OCI-LY1 (cell line): ENCODE measurements around the gene TMCC1.

Source experiments
- H2AFZ ChIP-seq: fragments of 200-600 bp; sonication (generic), shearing (Covaris generic); 2 replicates; pipeline ENCODE4 v1.6.0; 2014; ENCODE audit warnings: antibody characterized with exemption, mild to moderate bottlenecking, low read length
- H3F3A ChIP-seq: fragments of 200-600 bp; sonication (generic), shearing (Covaris generic); 2 replicates; pipeline ENCODE4 v1.6.0; 2014; ENCODE audit warnings: mild to moderate bottlenecking, antibody characterized with exemption, low read length, moderate library complexity; ENCODE audit not compliant: insufficient read depth
- H3K27ac ChIP-seq: fragments of 200-600 bp; sonication (generic); 2 replicates; pipeline ENCODE4 v1.5.1; 2014; ENCODE audit warnings: low read length, mixed run types, mild to moderate bottlenecking, low read depth; ENCODE audit not compliant: poor library complexity, severe bottlenecking
- H3K27me3 ChIP-seq: fragments of 200-600 bp; sonication (generic); 2 replicates; pipeline ENCODE4 v1.6.0; 2014; ENCODE audit warnings: antibody characterized with exemption, mild to moderate bottlenecking, low read length, moderate library complexity; ENCODE audit not compliant: insufficient read depth
- H3K36me3 ChIP-seq: fragments of 200-600 bp; sonication (generic); 2 replicates; pipeline ENCODE4 v1.6.1; 2014; ENCODE audit warnings: mild to moderate bottlenecking, antibody characterized with exemption, low read length, moderate library complexity, mixed read lengths; ENCODE audit not compliant: insufficient read depth
- H3K4me1 ChIP-seq: fragments of 200-600 bp; sonication (generic); 2 replicates; pipeline ENCODE4 v1.5.1; 2014; ENCODE audit warnings: mild to moderate bottlenecking, low read length, moderate library complexity; ENCODE audit not compliant: insufficient read depth, severe bottlenecking
- H3K4me2 ChIP-seq: fragments of 200-600 bp; sonication (generic), shearing (Covaris generic); 2 replicates; pipeline ENCODE4 v1.6.1; 2014; ENCODE audit warnings: low read length
- H3K4me3 ChIP-seq: fragments of 200-600 bp; sonication (generic); 2 replicates; pipeline ENCODE4 v1.5.1; 2014; ENCODE audit warnings: low read length, low read depth, mild to moderate bottlenecking, mixed read lengths; ENCODE audit not compliant: poor library complexity, severe bottlenecking
- H3K79me2 ChIP-seq: fragments of 200-600 bp; shearing (Covaris generic); 2 replicates; pipeline ENCODE4 v1.6.1; 2016; ENCODE audit warnings: mixed run types, low read length, mixed read lengths; ENCODE audit not compliant: insufficient read depth
- H3K9ac ChIP-seq: fragments of 200-600 bp; sonication (generic), shearing (Covaris generic); 2 replicates; pipeline ENCODE4 v1.6.1; 2014; ENCODE audit warnings: mild to moderate bottlenecking, low read length, mixed read lengths
- H3K9me2 ChIP-seq: fragments of 200-600 bp; sonication (generic), shearing (Covaris generic); 2 replicates; pipeline ENCODE4 v1.6.1; 2014; ENCODE audit warnings: low read depth, mild to moderate bottlenecking, low read length, mixed read lengths
- H3K9me3 ChIP-seq: fragments of 200-600 bp; shearing (Covaris generic); 2 replicates; pipeline ENCODE4 v1.6.1; 2014; ENCODE audit warnings: low read length, mixed read lengths
- H4K20me1 ChIP-seq: fragments of 200-600 bp; sonication (generic), shearing (Covaris generic); 2 replicates; pipeline ENCODE4 v1.6.0; 2016; ENCODE audit warnings: mild to moderate bottlenecking, low read length; ENCODE audit not compliant: insufficient read depth
- CTCF ChIP-seq: fragments of 200-600 bp; sonication (generic), shearing (Covaris generic); IDR thresholded peaks from 2 replicates; pipeline ENCODE4 v1.5.1; 2017; ENCODE audit warnings: mild to moderate bottlenecking, antibody characterized with exemption, low read length, moderate library complexity, mixed read lengths
- EZH2 ChIP-seq: fragments of 200-600 bp; sonication (generic), shearing (Covaris generic); IDR thresholded peaks from 2 replicates; pipeline ENCODE4 v1.8.0; 2017; ENCODE audit warnings: borderline replicate concordance, mixed run types, mild to moderate bottlenecking, antibody characterized with exemption, low read length, moderate library complexity, mixed read lengths

Gene TMCC1

GRCh38 chr3:129650256-129650872, 243.1 kb downstream of the TMCC1 start:
- Histone ChIP-seq H3K27ac (no peak overlapping the region), H3K9ac (no peak overlapping the region), H3K9me3 (no peaks in the 10 kb centered on the region), H3K4me1 (peaks cover 9% of the 10 kb centered on the region), H4K20me1 (no peaks in the 10 kb centered on the region), H2AFZ (no peak overlapping the region), H3K27me3 (no peaks in the 10 kb centered on the region), H3F3A (no peaks in the 10 kb centered on the region), H3K36me3 (peaks cover 23% of the 10 kb centered on the region; the same call in 1 of the 2 replicates), H3K4me2 (no peak overlapping the region), H3K4me3 (no peak overlapping the region), H3K79me2 (no peaks in the 10 kb centered on the region), H3K9me2 (no peaks in the 10 kb centered on the region)
- TF ChIP-seq CTCF (peak; percentile 94), EZH2 (no peak)

GRCh38 chr3:129648391-129648790, 245.1 kb downstream of the TMCC1 start:
- Histone ChIP-seq H3K4me3 (no peak overlapping the region), H2AFZ (no peak overlapping the region), H4K20me1 (no peaks in the 10 kb centered on the region), H3K27ac (no peak overlapping the region), H3K9me2 (no peaks in the 10 kb centered on the region), H3K4me2 (no peak overlapping the region), H3K9ac (no peak overlapping the region), H3K27me3 (no peaks in the 10 kb centered on the region), H3K4me1 (peaks cover 9% of the 10 kb centered on the region), H3F3A (no peaks in the 10 kb centered on the region), H3K9me3 (no peaks in the 10 kb centered on the region), H3K79me2 (no peaks in the 10 kb centered on the region), H3K36me3 (peaks cover 17% of the 10 kb centered on the region; the same call in 1 of the 2 replicates)
- no peak for TF ChIP-seq EZH2
- no peak for TF ChIP-seq CTCF

DNA sequence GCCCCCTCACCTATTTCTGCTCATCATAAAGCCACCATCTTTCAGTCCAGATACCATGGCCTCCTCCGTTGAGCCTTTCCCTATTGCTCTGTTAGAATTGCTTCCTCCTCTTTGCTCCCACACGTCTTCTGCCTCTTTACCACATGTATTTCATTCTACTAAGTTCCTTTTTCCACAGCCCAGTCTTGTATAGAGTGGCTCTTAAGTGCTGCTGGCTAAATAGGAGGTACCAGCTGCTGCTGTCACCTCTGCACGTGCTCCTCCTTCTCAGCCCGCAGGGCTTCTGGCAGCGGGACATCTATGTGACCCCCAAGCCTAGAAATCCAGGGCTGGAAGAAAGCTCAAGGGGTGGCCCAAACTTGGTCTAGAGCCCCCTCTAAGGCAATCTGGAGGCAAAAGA, 248.2 kb downstream of the TMCC1 start:
- no peak overlapping the region for H3K4me2 ChIP-seq
- no peak overlapping the region for H3K27ac ChIP-seq
- H3K4me3 ChIP-seq, result no peak overlapping the region

More for the DNA sequence above, 248.2 kb downstream of the TMCC1 start:
- no peak for TF ChIP-seq EZH2
- TF ChIP-seq CTCF, result no peak
- H4K20me1 ChIP-seq, result no peaks in the 10 kb centered on the region
- no peaks in the 10 kb centered on the region for H3K79me2 ChIP-seq
- no peaks in the 10 kb centered on the region for H3K9me3 ChIP-seq
- H3K4me1 ChIP-seq, result no peaks in the 10 kb centered on the region
- no peaks in the 10 kb centered on the region for H3F3A ChIP-seq
- no peak overlapping the region for H3K9ac ChIP-seq
- 0 out of 2 replicates have a peak, but pooled peaks cover 3% of the 10 kb centered on the region for H3K36me3 ChIP-seq
- H3K27me3 ChIP-seq, result no peaks in the 10 kb centered on the region
- H2AFZ ChIP-seq, result no peak overlapping the region
- H3K9me2 ChIP-seq, result no peaks in the 10 kb centered on the region
